ENCODE data around the gene MRPS5.

DNA sequence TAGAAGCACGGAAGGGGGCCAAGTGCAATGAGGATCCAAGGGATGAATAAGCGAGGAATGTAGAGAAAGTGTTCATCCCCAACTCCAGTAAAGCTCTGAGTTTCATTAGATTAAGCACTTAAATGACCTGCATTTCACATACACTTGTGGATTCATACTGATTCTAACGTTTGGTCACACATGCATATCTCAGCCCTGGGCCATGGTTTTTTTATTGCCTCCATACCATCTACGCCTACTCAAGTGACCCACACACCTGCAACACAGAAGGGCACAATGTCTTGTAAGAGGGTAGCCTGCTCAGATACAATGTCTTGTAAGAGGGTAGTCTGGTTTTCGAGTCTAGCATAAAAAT is 566 bp upstream of the MRPS5 start:
- TF ChIP-seq, protein P1, sequence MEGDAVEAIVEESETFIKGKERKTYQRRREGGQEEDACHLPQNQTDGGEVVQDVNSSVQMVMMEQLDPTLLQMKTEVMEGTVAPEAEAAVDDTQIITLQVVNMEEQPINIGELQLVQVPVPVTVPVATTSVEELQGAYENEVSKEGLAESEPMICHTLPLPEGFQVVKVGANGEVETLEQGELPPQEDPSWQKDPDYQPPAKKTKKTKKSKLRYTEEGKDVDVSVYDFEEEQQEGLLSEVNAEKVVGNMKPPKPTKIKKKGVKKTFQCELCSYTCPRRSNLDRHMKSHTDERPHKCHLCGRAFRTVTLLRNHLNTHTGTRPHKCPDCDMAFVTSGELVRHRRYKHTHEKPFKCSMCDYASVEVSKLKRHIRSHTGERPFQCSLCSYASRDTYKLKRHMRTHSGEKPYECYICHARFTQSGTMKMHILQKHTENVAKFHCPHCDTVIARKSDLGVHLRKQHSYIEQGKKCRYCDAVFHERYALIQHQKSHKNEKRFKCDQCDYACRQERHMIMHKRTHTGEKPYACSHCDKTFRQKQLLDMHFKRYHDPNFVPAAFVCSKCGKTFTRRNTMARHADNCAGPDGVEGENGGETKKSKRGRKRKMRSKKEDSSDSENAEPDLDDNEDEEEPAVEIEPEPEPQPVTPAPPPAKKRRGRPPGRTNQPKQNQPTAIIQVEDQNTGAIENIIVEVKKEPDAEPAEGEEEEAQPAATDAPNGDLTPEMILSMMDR (conservative IDR thresholded peaks at IDR 0.05; ENCODE audit: low read length), result no peak
- TF ChIP-seq EZH2phosphoT487 (IDR thresholded peaks at IDR 0.05; ENCODE audit: borderline replicate concordance), result no peak
